NCI-H2029 (cell line): Measurements from ENCODE around the gene SHC3.

Source experiments
- DNase-seq: peaks from one replicate; lab custom pipeline; 2025; lab: John Stamatoyannopoulos, UW

The SHC3 gene

DNA sequence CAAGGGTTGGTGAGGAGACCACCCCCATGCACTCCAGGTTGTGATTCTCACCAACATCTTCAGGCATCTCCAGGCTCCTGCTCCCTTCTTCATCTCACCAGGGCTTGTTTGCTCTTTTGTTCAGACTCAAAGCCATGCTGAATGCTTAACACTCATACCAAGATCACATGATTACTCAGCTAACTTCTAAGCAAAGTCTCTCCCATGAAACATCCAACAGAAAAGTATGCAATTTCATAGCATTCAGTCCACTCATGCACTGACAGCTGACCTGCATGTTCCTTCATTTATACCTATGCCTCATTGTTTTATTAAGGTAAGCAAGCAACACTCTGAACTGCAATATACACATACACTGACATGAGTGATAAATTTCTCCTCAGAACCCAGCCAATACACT lies 69.0 kb downstream of the SHC3 start:
- DNase-seq = no peak

DNA sequence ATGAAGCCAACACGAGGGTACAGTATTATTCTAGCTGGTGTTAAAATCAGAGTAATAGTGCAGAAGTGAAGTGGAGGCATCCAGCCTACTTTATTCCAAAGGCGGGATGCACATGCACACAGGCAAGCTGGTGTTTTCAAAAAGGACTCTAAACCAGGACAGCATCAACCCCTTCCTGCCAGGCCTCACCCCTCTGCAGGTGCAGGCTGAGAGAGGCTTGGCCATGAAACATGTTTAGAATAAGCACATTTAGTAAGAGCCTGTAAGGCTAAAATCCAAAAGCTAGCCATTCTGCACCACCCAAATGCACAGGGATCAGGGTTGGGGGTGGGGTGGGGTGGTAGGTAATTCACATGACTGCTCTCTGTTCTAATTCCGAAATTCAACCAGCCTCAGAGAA lies 71.2 kb downstream of the SHC3 start:
- no peak for DNase-seq

DNA sequence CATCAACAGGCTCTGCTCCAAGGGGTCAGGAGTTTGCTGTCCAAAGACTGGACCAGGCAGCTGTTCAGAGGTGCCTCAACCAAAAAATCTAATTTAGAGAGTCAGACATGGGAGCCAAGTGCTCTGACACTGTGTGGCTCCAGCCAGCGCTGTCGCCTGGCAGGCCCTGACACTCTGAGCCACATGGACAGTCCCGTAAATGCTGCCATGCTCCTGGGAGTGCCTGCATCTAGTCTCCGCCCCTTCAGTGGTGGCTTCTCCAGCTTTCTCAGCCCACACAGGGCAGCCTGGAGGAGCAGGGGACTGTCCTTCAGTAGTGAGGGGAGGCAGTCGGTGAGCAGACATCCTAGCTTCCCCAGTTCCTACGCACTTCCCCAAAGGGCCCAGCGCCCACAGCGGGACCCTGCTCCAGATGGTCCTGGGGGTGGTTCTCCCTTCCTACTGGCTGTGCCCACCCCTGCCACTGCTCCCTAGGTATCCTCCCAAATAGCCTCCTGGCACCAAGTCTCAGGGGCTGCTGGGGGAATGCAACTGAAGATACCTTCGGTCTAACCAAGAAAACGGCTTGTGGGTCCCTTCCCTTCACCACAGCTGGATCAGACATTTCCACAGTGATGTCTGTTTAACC lies 72.3 kb downstream of the SHC3 start:
- no peak for DNase-seq

DNA sequence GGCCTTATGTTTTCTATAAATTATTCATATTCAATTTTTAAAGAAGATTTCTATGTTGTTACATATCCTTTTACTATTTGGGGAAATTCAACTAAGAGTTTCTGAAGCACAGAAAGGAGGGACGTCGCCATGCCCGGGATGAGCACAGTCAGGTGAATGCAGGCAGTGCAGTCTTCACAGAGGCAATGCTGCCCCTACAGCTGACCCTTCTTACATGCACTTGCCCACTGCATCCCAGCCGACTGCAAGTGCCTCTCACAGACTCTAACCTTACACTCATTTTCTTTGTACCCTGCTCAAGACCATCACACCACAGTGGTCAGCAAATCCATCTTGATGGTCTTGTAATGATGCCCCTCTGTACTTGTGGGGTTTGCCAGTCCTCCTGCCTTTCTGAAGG lies 73.8 kb downstream of the SHC3 start:
- DNase-seq = no peak

DNA sequence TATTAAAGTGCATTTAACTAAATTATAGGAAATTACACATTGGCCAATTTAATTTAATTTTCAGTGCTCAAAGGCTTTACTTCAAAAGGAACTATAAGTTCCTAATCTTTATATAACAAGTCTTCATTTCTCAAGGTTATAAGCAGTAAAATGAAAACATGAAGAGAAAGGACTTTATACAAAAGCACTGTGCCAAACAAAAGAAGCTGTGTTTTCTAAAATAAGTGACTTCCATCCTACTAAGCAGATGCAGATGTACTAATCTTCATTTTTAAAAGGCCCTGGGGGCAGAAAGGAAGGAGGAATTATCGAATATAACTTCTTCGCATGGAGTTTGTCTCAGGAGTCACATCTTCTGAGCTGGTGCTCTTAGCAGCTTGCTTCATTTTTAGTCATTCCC lies 81.4 kb downstream of the SHC3 start:
- DNase-seq = no peak

DNA sequence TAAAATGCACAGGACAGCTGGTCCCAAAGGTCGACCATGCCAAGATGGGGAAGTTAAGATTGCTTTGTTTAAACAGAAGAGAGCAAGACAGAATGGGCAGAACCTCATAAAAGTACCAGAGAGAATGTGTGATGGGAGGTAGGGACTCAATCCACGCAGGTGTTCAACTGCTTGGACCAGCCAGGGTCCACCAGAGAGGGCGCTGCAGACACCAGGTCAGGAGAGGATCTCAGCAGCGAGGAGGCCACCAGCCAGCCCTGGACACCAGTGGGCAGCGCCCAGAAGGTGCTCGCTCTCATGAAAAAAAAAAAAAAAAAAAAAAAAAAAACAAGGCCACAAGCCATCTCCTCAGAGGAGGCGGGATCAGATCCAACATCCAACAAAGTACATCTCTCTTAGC lies 81.8 kb downstream of the SHC3 start:
- no peak for DNase-seq

DNA sequence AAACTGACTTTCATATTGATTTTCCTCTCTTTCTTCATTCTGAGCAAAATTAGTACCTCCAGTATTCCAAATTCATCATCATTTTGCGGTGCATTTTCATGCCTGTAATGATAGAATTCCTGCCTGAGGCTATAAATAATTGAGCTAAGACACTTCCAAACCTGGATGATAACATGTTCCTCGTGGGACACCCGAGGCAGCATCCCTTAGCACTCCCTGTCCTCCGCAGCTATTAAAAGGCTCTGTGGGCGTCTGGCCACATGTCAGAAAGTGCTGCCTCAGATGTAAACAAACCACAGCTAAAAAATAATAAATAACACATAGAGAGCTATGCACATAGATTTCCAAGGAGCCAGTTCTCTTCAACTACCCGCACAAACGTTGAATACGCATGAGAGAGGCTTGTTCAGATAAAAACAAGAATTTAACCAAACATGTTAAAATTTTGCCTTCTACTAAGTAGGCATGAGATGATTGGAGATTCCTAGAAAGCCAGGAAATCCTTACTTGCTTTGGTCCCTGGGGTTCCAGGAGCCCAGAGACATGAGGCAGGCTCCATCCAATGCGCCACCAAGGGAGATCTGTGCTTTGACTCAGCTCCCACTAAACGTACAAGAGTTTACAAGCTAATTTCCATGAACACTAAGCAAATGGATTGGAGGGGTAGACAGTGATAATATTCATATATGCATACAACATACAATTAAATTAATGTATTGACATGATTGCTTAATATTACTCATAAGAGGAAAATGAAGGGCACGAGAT lies 82.7 kb downstream of the SHC3 start:
- DNase-seq = no peak

DNA sequence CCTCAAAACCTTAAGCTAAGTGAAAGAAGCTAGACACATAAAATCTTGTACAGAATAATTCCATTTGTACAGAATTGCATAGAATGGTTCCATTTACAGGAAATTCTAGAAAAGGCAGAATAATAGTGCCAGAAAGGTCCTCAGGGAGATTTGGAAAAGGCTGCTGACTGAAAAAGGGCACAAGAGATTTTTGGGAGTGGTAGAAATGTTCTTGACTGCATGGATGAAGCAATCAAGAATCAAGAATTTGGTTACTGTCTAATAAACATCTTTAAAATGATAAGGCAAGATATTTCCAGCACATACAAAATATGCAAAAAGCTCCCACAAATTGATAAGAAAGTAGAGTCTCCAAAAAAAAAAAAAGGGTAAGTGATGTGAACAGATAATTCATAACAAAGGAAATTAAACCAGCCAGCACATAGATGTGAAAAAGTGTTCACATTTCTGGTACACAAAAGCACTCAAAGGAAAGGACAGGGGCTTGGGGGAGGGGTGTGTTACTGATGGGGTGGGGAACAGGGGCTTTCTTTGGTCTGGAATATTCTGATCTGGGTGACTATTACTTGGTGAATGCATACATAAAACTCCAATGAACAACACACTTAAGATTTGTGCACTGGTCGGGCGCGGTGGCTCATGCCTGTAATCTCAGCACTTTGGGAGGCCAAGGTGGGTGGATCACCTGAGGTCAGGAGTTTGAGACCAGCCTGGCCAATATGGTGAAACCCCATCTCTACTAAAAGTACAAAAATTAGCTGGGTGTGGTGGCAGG lies 85.2 kb downstream of the SHC3 start:
- DNase-seq = no peak

DNA sequence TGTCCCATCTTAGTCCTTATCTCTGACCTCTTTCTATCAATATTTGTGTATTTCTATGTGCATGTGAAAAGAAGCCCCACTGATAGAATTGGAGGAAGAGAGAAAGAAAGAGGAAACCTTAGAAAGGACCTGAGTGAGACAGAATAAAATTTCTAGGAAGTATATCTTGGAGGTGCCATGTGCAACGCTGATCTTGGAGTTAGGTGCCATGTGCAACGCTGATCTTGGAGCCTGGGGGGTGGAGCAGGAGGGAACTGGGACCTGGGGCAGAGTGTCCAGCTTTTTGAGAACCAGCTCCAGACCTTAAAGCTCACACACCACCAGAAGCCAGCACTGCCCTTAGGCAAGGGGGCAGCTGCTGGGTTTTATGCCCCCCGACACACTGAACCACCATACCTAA lies 89.4 kb downstream of the SHC3 start:
- no peak for DNase-seq

DNA sequence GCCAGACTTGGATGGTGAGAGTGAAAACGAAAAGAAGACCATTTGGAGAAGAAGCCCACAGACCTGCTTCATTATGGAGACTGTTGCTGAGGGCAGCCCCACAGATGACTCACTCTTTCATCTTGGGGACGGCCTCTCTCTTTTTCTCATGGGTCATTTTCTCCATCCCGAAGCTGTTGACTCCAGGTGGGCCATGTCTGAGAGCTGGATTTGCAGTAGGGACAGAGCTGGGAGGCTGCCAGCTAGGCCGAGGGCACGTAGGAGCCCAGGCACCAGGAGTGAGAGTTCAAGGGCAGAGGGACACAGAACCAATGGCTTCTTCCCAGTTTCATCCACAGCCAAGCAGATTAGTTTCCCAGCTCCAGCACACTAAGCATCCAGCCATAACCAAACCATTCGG lies 95.0 kb downstream of the SHC3 start:
- DNase-seq = no peak

DNA sequence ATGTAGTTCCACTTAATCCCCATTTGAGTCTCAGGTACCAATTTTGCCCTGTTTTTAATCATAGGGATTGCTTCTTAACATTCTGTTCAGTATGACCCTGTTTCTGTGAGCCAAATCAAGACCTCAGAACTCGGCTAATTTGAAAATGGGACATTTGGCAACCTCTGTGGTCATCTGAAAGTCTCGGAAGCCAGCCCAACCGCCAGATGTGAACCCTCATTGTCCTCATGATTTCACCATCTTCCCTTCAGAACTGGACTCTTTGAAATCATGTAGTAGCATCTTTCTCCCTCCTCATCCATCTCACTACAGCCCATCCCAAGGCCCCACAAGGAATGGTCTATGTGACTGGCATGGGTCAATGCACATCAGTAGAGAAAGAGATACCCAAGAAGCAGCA lies 98.4 kb downstream of the SHC3 start:
- DNase-seq = no peak

DNA sequence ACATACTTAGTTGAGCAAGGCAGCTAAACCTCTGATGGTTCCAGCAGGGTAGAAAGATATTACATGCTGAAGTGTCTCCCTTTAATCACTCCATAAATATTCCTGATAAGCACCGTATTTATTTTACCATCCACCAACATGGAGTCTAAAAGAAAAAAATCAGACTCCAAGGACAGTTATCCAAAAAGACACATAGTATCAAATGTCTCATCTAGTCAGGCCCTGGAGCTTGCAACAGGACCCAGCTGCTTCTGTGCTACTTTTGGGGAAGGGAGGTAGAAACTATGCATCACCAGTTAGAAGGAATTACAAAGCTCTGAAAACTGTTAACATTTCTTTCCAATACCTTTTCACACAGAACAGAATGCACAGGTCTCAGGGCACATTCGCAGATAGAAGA lies 99.2 kb downstream of the SHC3 start:
- DNase-seq = no peak

DNA sequence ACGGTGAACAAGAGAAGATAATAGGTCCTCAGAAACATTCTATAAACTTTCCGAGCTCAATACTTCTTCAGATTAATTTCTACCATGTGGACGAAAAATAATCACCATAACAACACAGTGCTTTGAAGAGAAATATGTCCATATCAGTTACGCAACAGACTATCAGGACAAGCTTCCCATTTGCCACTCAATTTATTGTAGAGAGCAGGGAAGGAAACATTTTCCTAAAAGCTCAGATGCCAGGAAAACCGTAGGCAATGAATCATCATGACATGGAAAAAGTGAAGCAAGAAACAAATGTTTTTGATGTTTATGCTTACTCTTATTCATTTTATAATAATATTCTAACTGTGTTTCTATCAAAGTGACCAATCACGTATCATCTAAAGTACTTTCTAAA lies 99.8 kb downstream of the SHC3 start:
- no peak for DNase-seq

DNA sequence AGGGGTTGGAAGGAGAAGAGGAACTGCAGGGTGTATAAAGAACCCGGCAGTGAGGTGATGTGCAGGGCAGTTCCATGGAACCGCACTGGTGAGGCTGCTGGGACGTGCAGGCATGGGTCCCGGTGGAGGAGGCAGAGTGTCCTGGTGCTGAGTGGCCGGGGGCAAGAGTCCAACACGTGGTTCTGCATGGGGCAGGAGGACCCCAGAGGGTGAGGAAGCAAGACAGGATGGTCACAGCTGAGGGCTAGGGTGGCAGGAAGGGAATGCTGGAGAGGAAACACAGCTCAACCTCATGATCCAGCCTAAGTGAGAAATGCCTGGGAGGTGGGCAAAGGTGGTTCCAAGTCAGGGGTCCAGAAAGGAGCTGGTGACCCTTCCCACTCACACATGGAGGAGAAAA lies 100.2 kb downstream of the SHC3 start:
- DNase-seq = no peak

DNA sequence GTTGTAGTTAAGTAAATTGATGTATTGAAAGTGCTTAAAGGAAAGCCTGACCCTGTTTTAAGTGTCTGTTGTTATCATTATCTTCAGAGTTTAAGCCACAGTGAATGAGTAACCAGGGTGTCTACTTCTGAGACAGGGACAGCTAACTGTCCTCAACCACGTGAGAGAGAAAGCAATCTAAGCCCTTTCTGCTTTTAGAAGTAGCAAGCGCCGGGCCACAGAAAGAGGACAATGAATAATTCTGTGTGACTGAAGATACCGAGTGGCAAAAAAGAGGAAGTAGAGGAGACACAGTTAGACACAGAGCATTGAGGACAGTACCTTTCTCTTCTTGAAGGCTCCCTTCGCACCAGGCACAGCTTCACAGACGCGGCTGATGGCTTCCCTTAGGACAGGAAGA lies 101.1 kb downstream of the SHC3 start:
- no peak for DNase-seq

DNA sequence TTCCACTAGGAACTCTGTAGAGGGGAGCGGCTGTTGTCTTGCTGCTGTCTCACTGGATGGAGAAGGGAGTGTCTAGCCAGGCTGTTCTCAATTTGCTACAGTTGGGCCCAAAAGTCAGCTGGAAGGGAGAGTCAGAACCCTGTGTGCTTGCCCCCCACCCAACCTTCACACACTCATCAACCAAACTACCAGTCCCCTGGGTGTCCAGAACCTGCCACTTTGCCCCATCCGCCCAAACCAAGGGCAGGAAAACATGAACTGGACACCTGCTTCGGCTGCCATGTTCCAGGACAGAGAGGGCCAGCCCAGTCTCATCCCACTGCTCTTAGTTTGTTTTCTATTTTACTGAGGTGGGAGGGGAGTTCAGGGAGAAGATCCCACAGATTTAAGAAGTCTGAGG lies 105.2 kb downstream of the SHC3 start:
- DNase-seq = no peak

DNA sequence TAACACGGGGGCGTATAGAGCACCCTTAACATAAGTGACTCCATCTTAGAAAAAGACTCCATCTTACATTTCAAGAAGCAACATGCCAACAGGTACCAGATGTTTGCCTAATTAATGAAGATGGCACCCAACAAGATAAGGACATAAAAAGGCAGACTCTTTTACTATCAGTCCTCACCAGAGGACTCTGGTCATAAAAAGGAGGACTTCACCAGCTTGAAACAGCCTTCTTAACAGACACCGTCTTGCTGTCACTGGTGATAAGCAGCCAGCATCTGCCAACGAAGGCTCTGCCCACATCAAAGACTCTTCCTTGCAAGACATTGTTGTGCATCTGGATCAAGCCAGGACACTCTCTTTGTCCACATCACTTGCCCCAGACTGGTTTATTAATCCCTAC lies 107.0 kb downstream of the SHC3 start:
- no peak for DNase-seq

DNA sequence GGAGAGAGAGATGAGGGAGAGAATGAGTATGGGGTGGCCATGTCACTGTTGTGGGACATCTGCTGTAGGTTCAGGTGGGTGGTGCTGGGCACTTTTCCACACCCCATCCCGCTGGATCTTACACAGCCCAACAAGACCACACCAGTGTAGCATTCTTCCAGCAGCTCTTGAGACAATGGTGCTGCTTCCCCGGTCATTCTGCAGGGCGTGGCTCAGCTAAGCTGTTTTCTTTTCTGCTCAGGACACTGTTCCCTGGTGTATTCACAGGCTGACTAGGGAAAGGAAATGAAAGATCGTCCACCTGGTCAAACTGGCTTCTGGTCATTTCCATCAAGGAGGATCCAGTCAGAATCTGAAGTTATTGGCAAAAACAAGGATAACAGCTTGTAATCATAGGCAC lies 111.8 kb downstream of the SHC3 start:
- no peak for DNase-seq

DNA sequence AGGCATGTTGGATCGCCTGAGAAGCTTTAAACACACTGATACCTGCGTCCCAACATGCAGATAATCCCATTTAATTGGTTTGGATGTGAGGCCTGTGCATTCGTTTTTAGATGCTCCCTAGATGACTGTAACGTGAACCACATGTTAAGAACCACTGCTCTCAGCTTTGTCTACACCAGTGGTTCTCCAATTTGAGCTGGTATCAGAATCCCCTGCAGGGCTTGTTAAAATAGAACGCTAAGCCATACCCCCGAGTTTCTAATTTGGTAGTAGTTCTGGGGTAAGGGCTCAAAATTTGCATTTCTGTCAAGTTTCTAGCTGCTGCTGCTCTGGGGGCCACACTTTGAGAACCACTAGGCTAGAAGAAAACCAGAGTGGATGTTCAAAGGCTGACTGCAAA lies 112.7 kb downstream of the SHC3 start:
- DNase-seq = no peak

DNA sequence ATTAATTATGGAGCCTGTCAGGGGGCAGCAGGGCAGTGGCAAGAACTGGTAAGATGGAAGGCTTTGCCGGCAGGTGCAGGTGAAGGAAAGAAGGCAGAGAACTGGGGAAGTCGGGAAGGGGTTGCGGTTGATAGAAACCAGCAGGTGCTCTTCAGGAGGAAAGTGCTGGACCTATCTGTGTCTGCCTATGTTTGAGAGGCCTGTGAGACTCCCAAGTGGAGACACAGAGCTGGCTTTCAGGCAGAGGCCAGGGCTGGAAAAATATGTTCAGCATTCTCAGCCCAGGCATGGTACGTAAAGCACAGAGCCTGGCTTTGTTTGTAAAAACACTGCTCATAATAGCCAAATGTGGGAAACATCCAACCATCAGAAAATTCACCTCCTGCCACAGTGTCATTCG lies 117.8 kb downstream of the SHC3 start:
- DNase-seq = no peak

DNA sequence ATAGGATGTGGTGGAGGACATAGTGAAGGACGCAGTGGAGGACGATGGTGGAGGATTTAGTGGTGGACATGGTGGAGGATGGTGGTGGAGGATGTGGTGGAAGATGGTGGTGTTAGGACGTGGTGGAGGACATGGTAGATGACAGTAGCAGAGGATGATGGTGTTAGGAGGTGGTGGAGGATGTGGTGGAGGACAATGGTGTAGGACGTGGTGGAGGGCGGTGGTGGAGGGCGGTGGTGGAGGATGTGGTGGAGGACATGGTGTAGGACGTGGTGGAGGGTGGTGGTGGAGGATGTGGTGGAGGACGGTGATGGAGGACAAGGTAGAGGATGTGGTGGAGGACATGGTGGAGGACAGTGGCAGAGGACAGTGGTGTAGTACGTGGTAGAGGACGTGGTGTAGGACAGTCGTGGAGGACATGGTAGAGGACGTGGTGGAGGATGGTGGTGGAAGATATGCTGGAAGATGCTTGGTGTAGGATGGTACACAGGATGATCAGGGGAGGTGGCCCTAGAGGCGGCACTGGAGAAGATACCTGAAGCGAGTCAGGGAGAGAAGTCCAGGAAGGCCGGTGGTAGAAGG lies 118.6 kb downstream of the SHC3 start:
- DNase-seq = no peak

DNA sequence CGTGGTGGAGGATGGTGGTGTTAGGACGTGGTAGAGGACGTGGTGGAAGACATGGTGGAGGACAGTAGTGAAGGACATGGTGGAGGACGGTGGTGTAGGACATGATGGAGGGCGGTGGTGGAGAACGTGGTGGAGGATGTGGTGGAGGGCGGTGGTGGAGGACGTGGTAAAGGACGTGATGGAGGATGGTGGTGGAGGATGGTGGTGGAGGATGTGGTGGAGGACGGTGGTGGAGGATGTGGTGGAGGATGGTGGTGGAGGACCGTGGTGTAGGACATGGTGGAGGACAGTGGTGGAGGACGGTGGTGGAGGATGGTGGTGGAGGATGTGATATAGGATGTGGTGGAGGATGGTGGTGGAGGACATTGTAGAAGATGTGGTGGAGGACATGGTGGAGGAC lies 119.7 kb downstream of the SHC3 start:
- DNase-seq = no peak

DNA sequence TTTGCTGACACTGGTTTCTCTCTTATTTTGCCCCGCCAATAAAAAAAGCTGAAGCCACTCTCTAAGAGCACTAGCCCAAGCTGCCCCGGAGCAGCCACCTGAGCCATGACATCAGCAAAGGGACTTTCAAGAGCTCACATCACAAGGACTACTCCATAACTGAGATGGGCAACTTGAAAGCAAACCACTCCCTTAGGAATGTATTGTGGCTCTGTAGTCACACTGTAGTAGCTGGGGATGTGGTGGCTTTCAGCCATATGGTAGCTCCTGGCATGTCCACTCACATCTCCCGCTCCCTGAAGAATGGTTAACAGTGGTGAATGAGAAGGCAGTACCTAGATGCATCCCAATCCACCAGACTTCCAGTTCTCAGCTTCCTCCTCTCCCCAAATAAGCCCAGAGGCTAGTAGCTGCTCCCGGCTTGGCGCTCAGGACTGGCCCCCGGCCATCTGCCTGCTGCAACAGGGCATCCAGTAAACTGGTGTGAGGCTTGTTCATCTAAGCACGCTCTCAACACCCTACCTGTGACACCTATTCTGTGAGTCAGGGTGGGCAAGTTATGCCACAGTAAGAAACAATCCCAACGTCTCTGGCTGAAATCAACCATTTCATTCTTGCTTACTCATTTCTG lies 123.6 kb downstream of the SHC3 start:
- no peak for DNase-seq
